HepG2 (cell line): ENCODE data around the gene HS3ST5. TPM values are rescaled to one million over a fixed set of nuclear protein-coding genes. Genes with fewer than 3 reads are reported as not detected.
A peak's percentile ranks its signal among the peaks of the same experiment; 100 is the strongest.

Source experiments
- GZF1 ChIP-seq: sonication (generic); formaldehyde crosslinking; IDR thresholded peaks from 2 replicates; pipeline ENCODE4 v1.5.1; 2020; ENCODE audit warnings: mild to moderate bottlenecking, missing genetic modification reagents
- HOXA3 ChIP-seq: sonication (generic); formaldehyde crosslinking; IDR thresholded peaks from 2 replicates; pipeline ENCODE4 v1.5.0; 2020; ENCODE audit warnings: missing genetic modification reagents
- HOXA5 ChIP-seq: sonication (generic); formaldehyde crosslinking; IDR thresholded peaks from 2 replicates; pipeline ENCODE4 v1.4.0; 2020; ENCODE audit warnings: missing genetic modification reagents
- IRF2 ChIP-seq: IDR thresholded peaks from 2 replicates; pipeline ENCODE4 v1.6.1; 2018; ENCODE audit warnings: missing genetic modification reagents, missing compliant biosample characterization
- NFE2 ChIP-seq: sonication (generic); formaldehyde crosslinking; IDR thresholded peaks from 2 replicates; pipeline ENCODE4 v1.4.0; 2020; ENCODE audit warnings: missing genetic modification reagents
- NRL ChIP-seq: sonication (generic); formaldehyde crosslinking; IDR thresholded peaks from 2 replicates; pipeline ENCODE4 v1.5.0; 2020; ENCODE audit warnings: missing genetic modification reagents, mild to moderate bottlenecking, moderate library complexity, borderline replicate concordance
- PITX1 ChIP-seq: sonication (generic); formaldehyde crosslinking; IDR thresholded peaks from 2 replicates; pipeline ENCODE4 v1.5.1; 2020; ENCODE audit warnings: mild to moderate bottlenecking, missing genetic modification reagents
- PRMT3 ChIP-seq: sonication (generic); formaldehyde crosslinking; IDR thresholded peaks from 2 replicates; pipeline ENCODE4 v1.8.1; 2022; ENCODE audit warnings: low read depth, mild to moderate bottlenecking, moderate library complexity, missing genetic modification reagents, borderline replicate concordance
- REPIN1 ChIP-seq: sonication (generic); formaldehyde crosslinking; IDR thresholded peaks from 2 replicates; pipeline ENCODE4 v1.8.0; 2022; ENCODE audit warnings: missing genetic modification reagents, low read depth, mild to moderate bottlenecking, borderline replicate concordance
- SALL1 ChIP-seq: sonication (generic); formaldehyde crosslinking; IDR thresholded peaks from 2 replicates; pipeline ENCODE4 v1.8.0; 2022; ENCODE audit warnings: mild to moderate bottlenecking, missing genetic modification reagents
- SRY ChIP-seq: sonication (generic); formaldehyde crosslinking; IDR thresholded peaks from 2 replicates; pipeline ENCODE4 v1.8.0; 2022; ENCODE audit warnings: mild to moderate bottlenecking, missing genetic modification reagents
- SUZ12 ChIP-seq: fragments of 150-350 bp; IDR thresholded peaks from 2 replicates; pipeline ENCODE4 v1.6.1; 2014; ENCODE audit warnings: low read depth, low read length
- TAF15 ChIP-seq: fragments of 200-400 bp; formaldehyde crosslinking; IDR thresholded peaks from one replicate; pipeline ENCODE4 v1.6.1; 2018; ENCODE audit warnings: mild to moderate bottlenecking, low read depth, low read length; ENCODE audit not compliant: poor library complexity, severe bottlenecking
- TBL1XR1 ChIP-seq: fragments of 150-350 bp; IDR thresholded peaks from 2 replicates; pipeline ENCODE4 v1.6.1; 2014; ENCODE audit warnings: borderline replicate concordance, low read length; ENCODE audit not compliant: partially characterized antibody
- ZFY ChIP-seq: sonication (generic); formaldehyde crosslinking; IDR thresholded peaks from 2 replicates; pipeline ENCODE4 v1.4.0; 2020; ENCODE audit warnings: missing genetic modification reagents
- ZFYVE20 ChIP-seq: sonication (generic); formaldehyde crosslinking; IDR thresholded peaks from 2 replicates; pipeline ENCODE4 v1.8.0; 2023; ENCODE audit warnings: low read depth, mild to moderate bottlenecking, moderate library complexity, missing genetic modification reagents, borderline replicate concordance
- ZNF343 ChIP-seq: sonication (generic); formaldehyde crosslinking; IDR thresholded peaks from 2 replicates; pipeline ENCODE4 v1.4.0; 2020; ENCODE audit warnings: mild to moderate bottlenecking, missing genetic modification reagents
- ZNF530 ChIP-seq: sonication (generic); formaldehyde crosslinking; IDR thresholded peaks from 2 replicates; pipeline ENCODE4 v1.5.0; 2020; ENCODE audit warnings: low read depth, mild to moderate bottlenecking, missing genetic modification reagents
- ZNF660 ChIP-seq: sonication (generic); formaldehyde crosslinking; IDR thresholded peaks from 2 replicates; pipeline ENCODE4 v1.5.1; 2020; ENCODE audit warnings: mild to moderate bottlenecking, low read depth, missing genetic modification reagents, borderline replicate concordance
- ZNF790 ChIP-seq: sonication (generic); formaldehyde crosslinking; IDR thresholded peaks from 2 replicates; pipeline ENCODE4 v1.8.0; 2022; ENCODE audit warnings: missing genetic modification reagents, mild to moderate bottlenecking, borderline replicate concordance
- polyA plus RNA-seq, 8 experiments: library from polyadenylated mRNA; depleted of rRNA in 3 of 8; stranded (reverse) in 7 of 8; unstranded in 1 of 8; fragments of >200 nt; fragmentation: Illumina TruSeq in 4 of 8; extraction: Trizol in 4 of 8; gene quantifications; 2 replicates each; pipeline versions ENCODE4 v1.2.1 to v1.2.3, GENCODE V29; 2011 to 2016; ENCODE audit warnings: low read depth in 4 of 8, missing spikeins in 1 of 8, mixed read lengths in 1 of 8; ENCODE audit not compliant: insufficient read depth in 1 of 8
- total RNA-seq, 5 experiments: library from RNA; depleted of rRNA; stranded (reverse); fragments of >200 nt; fragmentation: Illumina TruSeq; extraction: Trizol; gene quantifications; 2 replicates each; pipeline ENCODE4 v1.2.3, GENCODE V29; 2016; ENCODE audit warnings: low read depth in 1 of 5
- TF ChIP-seq, protein P1 (sequence below): sonication (generic); formaldehyde crosslinking; IDR thresholded peaks from 2 replicates; pipeline ENCODE4 v1.8.1; 2023; ENCODE audit warnings: mild to moderate bottlenecking, moderate library complexity, missing genetic modification reagents
- TF ChIP-seq, protein P2 (sequence below): sonication (generic); formaldehyde crosslinking; conservative IDR thresholded peaks from 2 replicates; pipeline ENCODE4 v1.4.0; 2020; ENCODE audit warnings: mild to moderate bottlenecking, missing genetic modification reagents, moderate library complexity
- TF ChIP-seq, protein P3 (sequence below): sonication (generic); formaldehyde crosslinking; IDR thresholded peaks from 2 replicates; pipeline ENCODE4 v1.8.0; 2022; ENCODE audit warnings: missing genetic modification reagents, mild to moderate bottlenecking, borderline replicate concordance

HS3ST5 gene
- total and polyA plus RNA-seq, 2 of the 13 experiments (the other 11 are each of a cell fraction or from before 2014, with no cell fraction given) = 1.1 to 1.6 TPM

DNA sequence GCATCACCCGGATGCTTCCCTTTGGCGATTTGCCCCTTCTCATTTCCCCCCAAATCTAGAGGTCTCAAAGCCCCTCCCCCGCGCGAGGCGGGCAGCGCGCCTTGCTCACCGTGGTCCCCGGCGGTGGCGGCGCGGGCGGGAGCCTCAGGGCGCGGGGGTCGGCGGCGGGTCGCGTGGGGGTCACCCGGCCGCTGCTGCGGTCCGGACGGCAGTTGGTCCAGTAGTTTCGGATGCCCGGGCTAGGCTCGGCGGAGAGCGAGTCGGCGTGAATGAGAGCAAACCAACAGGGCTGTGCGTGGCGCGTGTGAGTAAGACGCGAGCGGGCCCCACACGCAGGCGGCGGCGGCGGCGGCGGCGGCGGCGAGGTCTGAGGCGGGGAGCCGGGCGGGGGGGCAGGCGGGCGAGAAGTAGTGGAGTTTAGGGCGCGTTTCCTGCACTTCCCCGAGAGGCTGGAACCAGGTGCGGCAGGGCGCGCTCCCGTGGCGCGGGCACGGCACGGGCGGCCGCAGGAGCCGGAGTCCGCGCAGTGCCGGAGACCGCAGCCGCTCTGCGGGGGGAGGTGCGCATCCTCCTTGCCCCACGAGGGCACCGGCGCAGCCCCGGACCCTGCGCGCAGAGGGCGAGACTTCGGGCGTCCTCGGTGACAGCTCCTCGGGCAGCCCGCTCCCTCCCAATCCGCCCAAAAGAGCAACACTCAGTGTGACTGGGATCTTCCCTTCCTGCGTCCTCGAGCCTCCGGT, 567 bp downstream of the HS3ST5 start (continued):
- no peak for TF ChIP-seq ZNF530
- TF ChIP-seq ZNF343 = no peak
- TF ChIP-seq, protein P1, sequence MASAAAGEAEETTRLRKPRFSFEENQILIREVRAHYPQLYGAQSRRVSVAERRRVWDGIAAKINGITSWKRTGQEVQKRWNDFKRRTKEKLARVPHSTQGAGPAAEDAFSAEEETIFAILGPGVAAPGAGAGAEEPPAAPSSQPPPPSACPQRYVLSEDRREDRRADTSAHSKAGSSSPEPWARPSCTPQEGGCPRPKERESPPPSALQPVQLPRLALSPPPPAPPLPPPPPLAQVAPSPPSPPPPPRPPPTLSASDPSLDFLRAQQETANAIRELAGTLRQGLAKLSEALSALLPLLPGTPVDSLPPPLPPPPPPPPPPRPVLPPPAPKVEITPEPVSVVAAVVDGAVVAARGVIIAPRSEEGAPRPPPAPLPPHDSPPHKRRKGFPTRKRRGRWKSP = no peak; the same call in 1 of the 2 replicates
- TF ChIP-seq ZNF790 (CRISPR knock-in tag) = no peak
- no peak for TF ChIP-seq HOXA3
- TF ChIP-seq NRL (CRISPR knock-in tag) = no peak
- TF ChIP-seq SALL1 (CRISPR knock-in tag) = peak; percentile 32; the same call in 1 of the 2 replicates
- no peak for TF ChIP-seq ZFY (CRISPR knock-in tag)
- no peak for TF ChIP-seq PRMT3
- TF ChIP-seq PITX1 (CRISPR knock-in tag) = no peak
- no peak for TF ChIP-seq TBL1XR1
- TF ChIP-seq, protein P2, sequence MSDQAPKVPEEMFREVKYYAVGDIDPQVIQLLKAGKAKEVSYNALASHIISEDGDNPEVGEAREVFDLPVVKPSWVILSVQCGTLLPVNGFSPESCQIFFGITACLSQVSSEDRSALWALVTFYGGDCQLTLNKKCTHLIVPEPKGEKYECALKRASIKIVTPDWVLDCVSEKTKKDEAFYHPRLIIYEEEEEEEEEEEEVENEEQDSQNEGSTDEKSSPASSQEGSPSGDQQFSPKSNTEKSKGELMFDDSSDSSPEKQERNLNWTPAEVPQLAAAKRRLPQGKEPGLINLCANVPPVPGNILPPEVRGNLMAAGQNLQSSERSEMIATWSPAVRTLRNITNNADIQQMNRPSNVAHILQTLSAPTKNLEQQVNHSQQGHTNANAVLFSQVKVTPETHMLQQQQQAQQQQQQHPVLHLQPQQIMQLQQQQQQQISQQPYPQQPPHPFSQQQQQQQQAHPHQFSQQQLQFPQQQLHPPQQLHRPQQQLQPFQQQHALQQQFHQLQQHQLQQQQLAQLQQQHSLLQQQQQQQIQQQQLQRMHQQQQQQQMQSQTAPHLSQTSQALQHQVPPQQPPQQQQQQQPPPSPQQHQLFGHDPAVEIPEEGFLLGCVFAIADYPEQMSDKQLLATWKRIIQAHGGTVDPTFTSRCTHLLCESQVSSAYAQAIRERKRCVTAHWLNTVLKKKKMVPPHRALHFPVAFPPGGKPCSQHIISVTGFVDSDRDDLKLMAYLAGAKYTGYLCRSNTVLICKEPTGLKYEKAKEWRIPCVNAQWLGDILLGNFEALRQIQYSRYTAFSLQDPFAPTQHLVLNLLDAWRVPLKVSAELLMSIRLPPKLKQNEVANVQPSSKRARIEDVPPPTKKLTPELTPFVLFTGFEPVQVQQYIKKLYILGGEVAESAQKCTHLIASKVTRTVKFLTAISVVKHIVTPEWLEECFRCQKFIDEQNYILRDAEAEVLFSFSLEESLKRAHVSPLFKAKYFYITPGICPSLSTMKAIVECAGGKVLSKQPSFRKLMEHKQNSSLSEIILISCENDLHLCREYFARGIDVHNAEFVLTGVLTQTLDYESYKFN (CRISPR knock-in tag) = no peak
- TF ChIP-seq REPIN1 (CRISPR knock-in tag) = no peak
- no peak for TF ChIP-seq SUZ12
- no peak for TF ChIP-seq TAF15
- TF ChIP-seq IRF2 (CRISPR knock-in tag) = no peak
- no peak for TF ChIP-seq NFE2 (CRISPR knock-in tag)
- TF ChIP-seq SRY (CRISPR knock-in tag) = no peak
- no peak for TF ChIP-seq GZF1 (CRISPR knock-in tag)
- TF ChIP-seq ZFYVE20 (CRISPR knock-in tag) = no peak
- TF ChIP-seq HOXA5 (CRISPR knock-in tag) = no peak
- TF ChIP-seq, protein P3, sequence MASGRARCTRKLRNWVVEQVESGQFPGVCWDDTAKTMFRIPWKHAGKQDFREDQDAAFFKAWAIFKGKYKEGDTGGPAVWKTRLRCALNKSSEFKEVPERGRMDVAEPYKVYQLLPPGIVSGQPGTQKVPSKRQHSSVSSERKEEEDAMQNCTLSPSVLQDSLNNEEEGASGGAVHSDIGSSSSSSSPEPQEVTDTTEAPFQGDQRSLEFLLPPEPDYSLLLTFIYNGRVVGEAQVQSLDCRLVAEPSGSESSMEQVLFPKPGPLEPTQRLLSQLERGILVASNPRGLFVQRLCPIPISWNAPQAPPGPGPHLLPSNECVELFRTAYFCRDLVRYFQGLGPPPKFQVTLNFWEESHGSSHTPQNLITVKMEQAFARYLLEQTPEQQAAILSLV (CRISPR knock-in tag) = no peak
- no peak for TF ChIP-seq ZNF660 (CRISPR knock-in tag)
